A549 treated with RU486 at 1 μM for 4 hours (cell line): ENCODE measurements around the gene QRICH2. TPM values are rescaled to one million over a fixed set of nuclear protein-coding genes. Genes with fewer than 3 reads are reported as not detected.

Experiments
- total RNA-seq: library from RNA; stranded (reverse); fragments of 200-300 nt; extraction: Qiagen RNA extraction; gene quantifications from 5 replicates; pipeline ENCODE4 v1.2.3, GENCODE V29; 2022; ENCODE audit warnings: low read depth

QRICH2 gene, protein sequence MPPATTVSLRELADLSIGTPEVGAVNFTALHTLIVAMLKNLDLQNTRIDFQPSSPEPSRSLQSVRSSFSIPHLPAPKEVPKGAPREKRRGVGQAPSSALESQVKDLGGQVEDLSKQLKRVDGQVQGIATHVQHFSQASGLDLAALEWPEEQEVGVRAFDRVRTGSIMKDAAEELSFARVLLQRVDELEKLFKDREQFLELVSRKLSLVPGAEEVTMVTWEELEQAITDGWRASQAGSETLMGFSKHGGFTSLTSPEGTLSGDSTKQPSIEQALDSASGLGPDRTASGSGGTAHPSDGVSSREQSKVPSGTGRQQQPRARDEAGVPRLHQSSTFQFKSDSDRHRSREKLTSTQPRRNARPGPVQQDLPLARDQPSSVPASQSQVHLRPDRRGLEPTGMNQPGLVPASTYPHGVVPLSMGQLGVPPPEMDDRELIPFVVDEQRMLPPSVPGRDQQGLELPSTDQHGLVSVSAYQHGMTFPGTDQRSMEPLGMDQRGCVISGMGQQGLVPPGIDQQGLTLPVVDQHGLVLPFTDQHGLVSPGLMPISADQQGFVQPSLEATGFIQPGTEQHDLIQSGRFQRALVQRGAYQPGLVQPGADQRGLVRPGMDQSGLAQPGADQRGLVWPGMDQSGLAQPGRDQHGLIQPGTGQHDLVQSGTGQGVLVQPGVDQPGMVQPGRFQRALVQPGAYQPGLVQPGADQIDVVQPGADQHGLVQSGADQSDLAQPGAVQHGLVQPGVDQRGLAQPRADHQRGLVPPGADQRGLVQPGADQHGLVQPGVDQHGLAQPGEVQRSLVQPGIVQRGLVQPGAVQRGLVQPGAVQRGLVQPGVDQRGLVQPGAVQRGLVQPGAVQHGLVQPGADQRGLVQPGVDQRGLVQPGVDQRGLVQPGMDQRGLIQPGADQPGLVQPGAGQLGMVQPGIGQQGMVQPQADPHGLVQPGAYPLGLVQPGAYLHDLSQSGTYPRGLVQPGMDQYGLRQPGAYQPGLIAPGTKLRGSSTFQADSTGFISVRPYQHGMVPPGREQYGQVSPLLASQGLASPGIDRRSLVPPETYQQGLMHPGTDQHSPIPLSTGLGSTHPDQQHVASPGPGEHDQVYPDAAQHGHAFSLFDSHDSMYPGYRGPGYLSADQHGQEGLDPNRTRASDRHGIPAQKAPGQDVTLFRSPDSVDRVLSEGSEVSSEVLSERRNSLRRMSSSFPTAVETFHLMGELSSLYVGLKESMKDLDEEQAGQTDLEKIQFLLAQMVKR (N-terminal part only)
- 0.56 to 1.9 TPM (median 0.67 TPM) in 5 replicates for total RNA-seq

DNA sequence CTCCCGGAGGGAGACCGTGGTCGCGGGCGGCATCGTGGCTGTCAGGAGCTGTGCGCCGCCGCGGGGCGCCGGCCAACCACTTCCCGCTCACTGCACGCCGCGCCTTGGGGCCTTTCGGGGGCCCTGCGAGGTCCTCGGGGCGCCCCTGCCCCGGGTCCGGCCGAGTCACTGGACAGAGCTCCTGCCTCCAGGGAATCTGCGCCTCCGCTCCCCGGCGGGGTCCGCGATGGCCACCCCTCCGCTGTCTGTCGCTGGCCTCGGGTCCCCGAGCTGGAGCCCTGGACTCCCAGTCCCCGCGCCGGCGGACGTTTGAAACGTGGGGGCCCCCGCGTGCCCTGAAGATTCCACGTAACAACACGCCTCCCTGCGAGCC, at the start of gene QRICH2:
Gene QRICH2 (minus strand): TSS at position 311 of the 373 bp plus-strand sequence. CDS start 278 bp downstream, at position 33.

DNA sequence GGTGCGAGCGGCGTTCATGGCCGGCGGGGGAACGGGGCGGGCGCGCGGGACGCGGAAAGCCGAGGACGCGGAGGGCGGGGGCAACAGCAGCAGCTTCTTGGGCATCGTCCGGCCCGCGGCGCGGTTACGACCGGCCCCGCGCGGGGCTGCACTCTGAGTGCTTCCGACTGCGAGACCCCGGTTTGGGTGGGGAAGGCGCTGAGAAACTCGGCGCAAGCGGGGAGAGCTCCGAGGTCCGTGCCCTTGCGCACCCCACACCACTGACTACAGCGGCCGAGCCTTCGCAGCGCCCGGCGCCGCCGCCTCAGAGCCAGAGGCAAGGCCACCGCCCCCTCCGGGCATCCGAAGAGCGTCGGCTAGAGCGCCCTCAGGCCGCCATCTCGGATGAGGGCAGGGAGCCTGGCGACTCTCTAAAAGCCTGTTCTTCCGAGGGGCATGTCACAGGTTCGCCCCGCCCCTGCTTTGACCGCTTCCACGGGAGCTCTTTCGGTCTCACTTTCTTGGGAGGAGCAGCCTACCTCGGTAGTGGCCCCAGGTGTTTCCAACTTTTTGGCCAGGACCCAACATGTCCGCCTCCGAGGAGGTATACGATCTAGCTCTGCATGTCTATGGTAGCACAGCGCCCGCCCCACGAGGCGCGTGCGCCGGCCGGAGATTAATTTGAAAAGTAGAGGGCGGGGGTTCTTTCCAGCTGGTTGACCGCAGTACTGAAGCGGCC, 45.7 kb upstream of the QRICH2 start, which contains the start of gene PRPSAP1:
Gene PRPSAP1 (minus strand): TSS at position 318 of the 718 bp plus-strand sequence. CDS start 213 bp downstream, at position 105.

DNA sequence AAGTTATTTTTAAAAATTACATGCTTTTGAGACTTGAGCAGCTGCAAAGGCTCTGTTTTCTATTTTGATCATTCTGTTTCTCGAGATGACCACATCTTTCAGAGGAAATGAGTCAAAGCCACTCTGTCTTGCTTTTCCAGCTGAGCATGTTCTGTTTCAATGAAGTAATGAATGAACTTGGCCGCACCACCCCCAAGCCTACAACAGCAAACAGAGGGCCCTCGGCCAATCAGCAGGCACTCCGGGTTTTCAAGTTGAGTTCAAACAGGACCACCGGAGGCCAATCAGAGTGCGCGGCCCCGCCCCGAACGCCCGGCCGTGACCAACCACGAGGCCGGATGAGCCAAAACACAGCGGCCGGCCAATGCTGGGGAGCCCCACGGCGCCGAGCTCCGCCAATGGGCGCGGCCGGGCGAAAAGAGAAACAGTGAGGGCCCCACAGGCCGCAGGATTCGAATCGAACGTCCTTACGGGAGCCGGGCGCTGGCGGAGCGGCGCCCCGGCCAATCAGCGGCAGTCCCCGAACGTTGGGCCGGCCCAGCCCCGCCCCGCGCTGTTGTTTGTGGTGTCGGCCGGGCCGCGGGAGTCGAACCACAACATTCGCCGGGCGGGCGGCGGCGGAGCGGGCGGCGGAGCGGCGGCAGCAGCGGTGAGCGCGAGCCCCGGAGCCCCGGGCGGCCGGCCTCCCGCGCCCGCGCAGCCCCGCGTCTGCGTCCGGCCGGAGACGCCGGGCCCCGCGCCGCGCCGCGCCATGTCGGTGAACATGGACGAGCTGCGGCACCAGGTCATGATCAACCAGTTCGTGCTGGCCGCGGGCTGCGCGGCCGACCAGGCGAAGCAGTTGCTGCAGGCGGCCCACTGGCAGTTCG, 43.1 kb downstream of the QRICH2 start, which contains the start of gene UBALD2:
Gene UBALD2 (plus strand): TSS at position 594 of the 869 bp plus-strand sequence. CDS start 158 bp downstream, at position 752.

DNA sequence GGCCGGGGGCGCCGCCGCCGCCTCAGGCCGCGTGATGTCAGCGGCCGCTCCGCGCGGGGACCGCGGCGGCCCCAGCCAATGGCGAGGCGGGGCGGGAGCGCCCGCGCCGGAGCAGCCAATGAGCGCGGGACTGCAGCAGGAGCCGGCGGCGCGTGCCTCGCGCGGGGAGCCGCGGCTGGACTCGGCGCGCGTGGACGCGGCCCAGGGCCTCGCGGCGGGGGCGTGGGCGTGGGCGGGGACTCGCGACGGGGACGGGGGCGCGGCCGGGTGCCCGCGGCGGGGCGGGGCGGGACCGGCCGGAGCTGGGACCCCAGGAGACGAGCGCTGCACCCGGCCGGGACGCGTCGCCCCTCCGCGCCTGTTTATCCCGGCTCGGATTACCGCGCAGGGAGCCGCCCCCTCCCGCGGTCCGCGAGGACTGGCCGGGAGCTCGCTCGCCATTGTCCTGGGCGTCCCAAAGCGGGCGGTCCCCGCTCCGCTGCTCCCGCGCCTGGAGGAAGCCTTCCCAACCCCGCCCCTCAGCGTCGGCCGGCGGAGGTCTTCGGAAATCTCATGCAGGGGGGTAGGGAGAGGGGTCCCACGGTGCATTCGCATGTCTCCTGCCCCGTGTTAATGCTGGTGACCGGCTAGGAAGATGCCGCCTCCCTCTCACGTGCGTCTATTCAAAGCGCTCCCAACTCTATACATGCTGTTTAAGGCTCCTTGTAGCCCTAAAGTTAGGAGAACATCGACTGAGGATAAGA, 67.4 kb downstream of the QRICH2 start, which contains the start of gene RNF157:
Gene RNF157 (minus strand): TSS at position 33 of the 743 bp plus-strand sequence. CDS start 253 bp downstream, outside the sequence.

Other genes with a start within 250 kb of the QRICH2 start
- gene SRP68, start 235.8 kb downstream of the QRICH2 start, total RNA-seq = 80.0 to 91.6 TPM (median 81.8 TPM) in 5 replicates
- gene GALR2, start 233.5 kb downstream of the QRICH2 start, total RNA-seq = 0.87 to 1.8 TPM (median 1.4 TPM) in 5 replicates
- 0.07 to 0.51 TPM (median 0.27 TPM) in 5 replicates for gene ZACN, start 229.1 kb downstream of the QRICH2 start, total RNA-seq
- gene EXOC7, start 204.5 kb downstream of the QRICH2 start, total RNA-seq = 52.2 to 67.3 TPM (median 65.2 TPM) in 5 replicates
- gene FOXJ1, start 167.0 kb downstream of the QRICH2 start, total RNA-seq = 0.19 to 0.42 TPM (median 0.37 TPM) in 5 replicates
- gene RNF157, start 67.8 kb downstream of the QRICH2 start, total RNA-seq = 4.5 to 8.0 TPM (median 6.0 TPM) in 5 replicates
- 49.9 to 93.6 TPM (median 74.1 TPM) in 5 replicates for gene UBALD2, start 42.9 kb downstream of the QRICH2 start, total RNA-seq
- 53.8 to 71.5 TPM (median 61.9 TPM) in 5 replicates for gene PRPSAP1, start 45.6 kb upstream of the QRICH2 start, total RNA-seq
- gene SPHK1, start 76.3 kb upstream of the QRICH2 start, total RNA-seq = 42.5 to 70.8 TPM (median 55.3 TPM) in 5 replicates
- 27.5 to 34.5 TPM (median 34.0 TPM) in 5 replicates for gene UBE2O, start 144.9 kb upstream of the QRICH2 start, total RNA-seq
- gene AANAT, start 159.3 kb upstream of the QRICH2 start, total RNA-seq = 0.38 to 0.74 TPM (median 0.57 TPM) in 4 of 5 replicates, not detected in the other
- 50.2 to 69.1 TPM (median 61.3 TPM) in 5 replicates for gene RHBDF2, start 193.1 kb upstream of the QRICH2 start, total RNA-seq
- 0.73 to 1.4 TPM (median 1.1 TPM) in 5 replicates for gene CYGB, start 229.4 kb upstream of the QRICH2 start, total RNA-seq
- gene PRCD, start 231.8 kb upstream of the QRICH2 start, total RNA-seq = not detected in 5 replicates